NOMO-1 treated with dmso at 0.1 percent for 144 hours (cell line): ENCODE measurements around the gene EIF4E3.

Experiments used
- DNase-seq: peaks from one replicate; lab custom pipeline; 2025; ENCODE audit not compliant: unreplicated experiment; lab: John Stamatoyannopoulos, UW

Gene EIF4E3

GRCh38 chr3:71690341-71690841 lies 34.8 kb downstream of the EIF4E3 start:
- DNase-seq: no peak

DNA sequence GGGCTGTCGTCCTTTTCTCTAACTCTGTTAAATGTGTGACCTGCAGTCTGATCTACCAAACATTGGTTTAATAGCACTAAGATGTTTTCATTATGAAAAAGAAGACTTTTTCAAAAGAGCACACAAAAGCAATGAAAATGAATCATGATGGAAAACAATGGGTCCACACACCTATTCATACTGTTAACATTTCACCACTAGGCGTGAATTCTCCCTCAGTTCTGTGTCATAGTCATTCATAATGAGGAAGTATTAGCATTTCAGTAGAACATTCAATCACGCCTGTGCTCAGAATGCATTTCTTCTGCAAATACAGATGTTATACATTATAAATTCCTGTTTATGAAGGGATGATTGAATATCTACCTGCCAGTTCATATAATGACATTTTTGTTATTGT lies 35.9 kb downstream of the EIF4E3 start:
- DNase-seq: no peak

GRCh38 chr3:71688121-71688520 lies 37.1 kb downstream of the EIF4E3 start:
- no peak for DNase-seq

DNA sequence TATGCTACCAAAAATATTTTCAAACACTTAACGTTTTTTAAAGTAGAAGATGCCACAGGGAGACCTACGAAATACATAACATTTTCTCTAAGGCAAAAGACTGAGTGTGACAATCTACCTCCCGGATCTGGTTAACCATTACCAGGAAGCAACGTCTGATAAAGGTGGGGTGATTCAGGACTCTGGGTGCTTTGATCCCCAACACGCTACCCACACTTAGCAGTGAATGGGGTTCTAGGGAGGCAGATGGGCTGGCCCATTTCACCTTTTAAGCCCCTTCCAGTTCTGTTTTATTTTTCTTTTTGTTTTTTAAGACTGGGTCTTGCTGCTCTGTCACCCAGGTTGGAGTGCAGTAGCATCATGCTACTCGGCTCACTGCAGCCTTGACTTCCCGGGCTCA lies 39.5 kb downstream of the EIF4E3 start:
- DNase-seq: no peak

GRCh38 chr3:71684757-71685386 lies 40.3 kb downstream of the EIF4E3 start:
- no peak for DNase-seq

DNA sequence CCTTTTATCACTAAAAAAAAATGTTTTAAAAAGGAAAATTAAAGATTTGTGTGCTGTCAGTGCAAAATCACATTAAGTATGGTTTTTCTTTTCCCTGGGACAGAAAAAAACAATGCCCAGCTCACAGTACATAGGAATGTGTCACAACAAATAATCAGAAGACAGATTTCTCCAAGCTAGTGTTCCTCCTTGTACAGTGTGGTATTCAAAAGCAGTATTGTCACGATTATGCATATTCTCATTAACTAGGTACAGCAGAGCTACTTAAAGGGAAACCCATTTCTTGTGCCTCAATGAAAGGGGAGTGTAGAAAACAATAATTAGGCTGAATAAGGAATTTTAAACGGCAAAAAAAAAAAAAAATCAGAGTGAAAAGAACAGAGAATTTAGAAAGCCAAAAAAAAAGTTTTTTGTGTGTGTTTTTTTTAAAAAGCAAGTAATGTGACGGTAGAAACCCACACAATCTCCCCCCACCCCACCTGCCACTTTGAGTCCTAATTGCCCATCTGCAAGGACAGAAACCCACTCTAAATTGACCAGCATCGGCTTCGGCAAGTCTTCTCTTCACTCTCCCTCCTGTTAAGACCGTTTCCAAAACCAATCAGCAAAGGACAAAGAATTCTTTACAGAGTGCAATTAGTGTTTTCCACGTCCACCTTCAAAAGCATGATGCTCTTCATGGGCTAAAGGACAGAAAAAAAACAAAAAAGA lies 41.0 kb downstream of the EIF4E3 start:
- no peak for DNase-seq

DNA sequence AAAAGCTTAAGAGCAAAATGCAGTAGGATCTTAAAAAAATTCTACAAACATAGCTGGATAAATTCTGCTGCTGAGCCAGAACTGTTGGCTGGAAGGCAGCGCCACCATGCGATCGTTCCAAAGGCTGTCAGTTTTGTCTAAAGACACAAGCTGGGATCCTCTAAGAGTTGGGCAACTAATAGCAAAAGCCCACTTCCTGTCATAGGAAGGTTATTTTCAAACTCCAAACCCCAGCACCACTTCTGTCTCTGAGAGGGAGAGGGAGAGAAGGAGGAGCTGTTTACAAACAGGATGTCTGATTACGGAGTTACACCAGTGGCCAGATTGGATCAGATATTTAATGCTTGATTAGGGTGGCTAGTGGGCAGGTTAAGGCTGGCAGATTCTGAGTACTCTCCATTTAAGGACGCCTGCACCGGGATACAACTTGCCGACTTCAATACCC lies 44.0 kb downstream of the EIF4E3 start:
- peak; percentile 49 for DNase-seq

DNA sequence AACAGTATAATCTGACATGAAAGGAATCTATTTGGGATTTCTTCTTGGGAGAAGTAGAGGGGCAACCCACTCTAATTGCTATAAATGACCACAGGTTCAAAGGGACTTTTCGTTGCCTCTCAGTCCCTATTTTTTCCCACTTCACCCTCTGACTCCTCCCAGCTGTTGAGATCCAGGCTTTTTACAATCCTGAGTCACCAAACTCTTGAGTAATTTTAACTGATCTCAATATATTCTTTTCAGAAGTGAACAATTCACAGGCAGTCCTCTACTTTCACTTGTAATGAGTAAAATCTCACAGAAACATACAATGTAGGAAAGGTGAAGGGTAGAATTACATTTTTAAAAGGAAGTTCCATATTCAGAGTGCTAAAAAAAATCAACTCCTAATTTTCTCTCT lies 44.6 kb downstream of the EIF4E3 start:
- DNase-seq: no peak

GRCh38 chr3:71676931-71677330 lies 48.3 kb downstream of the EIF4E3 start:
- no peak for DNase-seq

- DNase-seq: no peak
Observed at GRCh38 chr3:71673486-71673885, 51.7 kb downstream of the EIF4E3 start.

DNA sequence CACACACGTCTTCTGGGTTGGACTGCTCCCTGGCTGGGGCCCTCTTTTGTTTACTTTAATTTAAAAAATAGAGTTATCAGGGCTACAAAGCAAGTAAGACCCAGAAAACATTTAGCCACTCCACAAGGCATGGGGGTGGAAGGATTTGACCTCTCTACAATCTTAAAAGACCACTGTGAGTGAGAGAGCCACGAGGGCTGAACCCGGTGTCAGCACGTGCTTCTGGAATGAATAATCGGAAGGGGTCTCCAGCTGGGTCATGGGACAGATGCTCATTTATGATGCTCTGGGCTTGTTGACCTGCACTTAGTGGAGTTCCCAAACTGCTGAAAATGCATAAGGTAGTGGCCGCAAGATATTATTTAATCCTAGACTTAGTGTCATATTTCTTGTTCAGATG lies 52.4 kb downstream of the EIF4E3 start:
- no peak for DNase-seq

DNA sequence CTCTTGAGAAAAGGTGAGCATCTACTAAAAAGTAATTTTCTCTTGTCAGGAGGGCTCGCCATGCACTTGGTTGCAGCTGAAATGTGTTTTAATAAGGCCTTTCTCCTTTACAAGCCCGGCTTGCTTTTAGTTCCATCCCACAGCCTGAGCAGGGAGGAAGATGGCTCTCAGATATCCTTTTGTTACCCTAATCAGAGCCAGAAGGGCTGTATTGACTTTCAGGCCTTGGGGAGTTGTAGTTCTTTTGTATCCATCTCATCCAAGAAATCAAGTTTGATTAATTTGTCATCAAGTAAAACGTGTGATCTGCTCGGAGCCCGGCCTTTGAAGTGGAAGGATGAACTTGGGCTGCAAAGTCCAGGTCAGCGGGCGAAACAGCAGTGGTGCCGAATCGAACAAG lies 52.9 kb downstream of the EIF4E3 start:
- no peak for DNase-seq

DNA sequence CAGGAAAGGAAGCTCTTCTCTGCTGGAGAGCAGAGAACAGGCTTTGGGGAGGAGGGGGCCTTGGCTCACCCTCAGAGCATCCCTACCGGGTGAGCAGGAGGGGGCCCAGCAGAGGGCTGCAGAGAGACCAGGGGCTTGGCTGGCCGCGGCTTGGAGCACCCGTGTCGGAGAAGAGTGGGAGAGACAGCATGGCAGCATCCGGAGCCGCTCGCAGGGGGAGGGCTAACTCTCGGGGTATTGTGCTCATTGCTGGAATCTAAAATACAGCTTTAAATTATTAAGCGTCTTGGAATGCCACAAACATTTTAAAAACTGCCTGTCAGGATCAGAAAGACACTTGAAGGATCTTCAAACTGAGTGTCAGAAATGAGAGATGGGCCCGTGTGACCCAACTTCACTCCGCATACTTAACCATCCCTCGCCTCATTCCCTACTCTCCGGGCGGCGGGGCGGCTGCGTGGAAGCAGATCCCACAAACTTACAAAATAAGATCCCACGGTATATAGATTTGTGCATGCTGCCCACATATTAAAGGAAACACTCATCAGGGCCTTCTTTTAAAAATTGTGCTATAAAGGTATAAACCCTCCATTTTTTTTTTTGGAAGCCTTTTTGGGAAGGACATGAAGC lies 53.9 kb downstream of the EIF4E3 start:
- no peak for DNase-seq

- no peak for DNase-seq
Observed at GRCh38 chr3:71662568-71662967, 62.6 kb downstream of the EIF4E3 start.

DNA sequence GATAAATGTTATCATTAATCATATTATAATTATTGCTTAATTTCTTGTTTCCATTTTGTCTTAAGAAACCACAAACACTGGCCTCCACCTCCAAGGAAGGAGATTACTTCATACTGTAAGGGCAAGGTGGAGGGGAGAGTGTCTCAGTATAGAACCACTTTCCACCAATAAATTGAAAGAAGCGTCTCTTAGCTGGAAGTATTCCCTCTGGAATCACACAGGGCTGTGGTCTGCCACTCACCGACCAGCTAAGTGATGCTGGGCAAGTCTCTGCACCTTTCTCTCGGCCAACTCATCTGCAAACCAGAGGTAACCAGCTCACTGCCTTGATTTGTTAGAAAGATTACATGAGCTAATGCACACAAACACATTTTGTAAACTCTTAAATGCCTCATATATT lies 63.1 kb downstream of the EIF4E3 start:
- DNase-seq: no peak

DNA sequence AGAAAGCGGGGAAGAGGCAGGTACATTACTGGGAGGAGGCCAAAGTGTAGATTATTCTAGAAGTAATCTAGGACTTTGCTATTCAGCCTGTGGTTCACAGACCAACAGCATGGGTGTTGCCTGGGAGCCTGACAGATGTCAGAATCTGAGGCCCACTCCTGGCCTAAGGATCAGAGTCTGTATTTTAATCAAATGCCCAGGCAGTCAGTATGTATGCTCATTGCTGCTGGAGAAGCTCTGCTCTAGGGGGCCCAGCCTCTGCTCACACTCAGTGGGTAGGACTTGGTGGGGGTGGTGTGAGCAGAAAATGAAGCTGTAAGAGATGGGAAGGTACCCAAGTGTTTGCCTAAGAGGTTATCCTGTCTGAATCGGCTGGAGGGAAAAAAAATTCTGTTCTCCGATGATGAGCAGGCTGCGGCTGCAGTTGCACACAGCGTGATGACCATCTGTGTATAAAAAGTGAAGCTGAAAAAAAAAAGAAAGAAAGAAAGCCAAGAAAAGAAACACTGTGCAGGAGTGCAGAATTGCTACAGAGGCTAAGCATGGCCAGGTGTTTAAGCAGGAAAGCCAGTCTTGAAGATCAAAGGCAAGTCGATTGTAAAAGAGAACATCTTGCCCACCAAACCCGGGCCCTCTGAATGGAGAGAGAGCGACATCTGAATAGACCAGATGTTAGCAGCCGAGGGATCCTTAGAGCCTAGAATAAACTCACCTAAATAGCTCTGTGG lies 65.2 kb downstream of the EIF4E3 start:
- DNase-seq: no peak

GRCh38 chr3:71657831-71658530 lies 67.2 kb downstream of the EIF4E3 start:
- DNase-seq: no peak

DNA sequence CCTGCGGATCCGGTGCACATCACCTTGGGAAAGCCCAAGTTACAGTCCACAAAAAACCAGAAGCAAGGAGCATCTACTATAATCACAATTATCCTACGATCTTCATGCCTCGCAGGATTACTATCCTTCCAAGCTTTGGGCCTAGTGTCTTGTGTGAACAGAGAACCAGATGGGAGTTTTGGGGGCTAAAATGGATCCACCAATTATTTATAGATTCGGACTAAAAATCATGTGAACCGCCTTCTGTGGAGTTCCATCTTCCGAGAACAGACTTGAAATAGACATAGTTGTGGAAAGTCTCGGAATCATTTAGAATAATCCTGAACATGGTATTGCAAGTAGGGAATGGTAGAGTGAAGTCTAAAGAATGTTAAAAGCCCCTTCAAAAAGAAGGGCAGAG lies 70.1 kb downstream of the EIF4E3 start:
- DNase-seq: no peak

- DNase-seq: no peak
Observed at GRCh38 chr3:71653414-71653807, 71.8 kb downstream of the EIF4E3 start.

GRCh38 chr3:71652781-71653413 lies 72.3 kb downstream of the EIF4E3 start:
- peak; percentile 19 for DNase-seq
